ENCODE measurements around the gene TRDN. TPM values are rescaled to one million over a fixed set of nuclear protein-coding genes. Genes with fewer than 3 reads are reported as not detected.

Gene TRDN
- total and polyA plus RNA-seq, 10 donors = 0.03 to 0.20 (median 0.10) TPM; not detected in 7

DNA sequence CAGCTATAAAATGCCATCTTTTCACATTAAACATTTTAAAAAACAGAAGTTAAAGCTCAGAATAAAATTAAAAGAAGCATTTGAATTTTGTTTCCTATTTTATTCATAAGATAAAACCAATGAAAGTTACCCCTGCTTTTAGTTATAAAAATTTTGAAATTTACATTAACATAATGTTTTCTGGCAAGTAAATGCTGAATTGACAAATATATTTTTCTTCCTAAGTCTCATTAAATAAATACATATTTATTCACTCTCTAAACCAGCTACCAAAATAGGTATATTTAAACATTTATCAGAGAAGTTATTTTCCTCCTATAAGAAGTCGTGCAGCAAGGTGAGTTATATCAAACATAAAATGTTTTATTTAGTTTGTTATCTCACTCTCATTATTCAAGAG is 213.6 kb downstream of the TRDN start:
- no peak for DNase-seq
- intact Hi-C loops (cut with DNase I; ENCODE audit: low total_unique reads) = no loop called here
- H3K9me3 ChIP-seq = no peaks in the 10 kb centered on the region
- H3K4me3 ChIP-seq = no peak overlapping the region
- no peaks in the 10 kb centered on the region for H3K36me3 ChIP-seq
- H3K27me3 ChIP-seq (replicated peaks in 1 of 7) = no peaks in the 10 kb centered on the region
- TF ChIP-seq POLR2AphosphoS5 (IDR thresholded peaks at IDR 0.05) (no peak), POLR2A (IDR thresholded peaks at IDR 0.05) (no peak)
- TF ChIP-seq, protein P1, sequence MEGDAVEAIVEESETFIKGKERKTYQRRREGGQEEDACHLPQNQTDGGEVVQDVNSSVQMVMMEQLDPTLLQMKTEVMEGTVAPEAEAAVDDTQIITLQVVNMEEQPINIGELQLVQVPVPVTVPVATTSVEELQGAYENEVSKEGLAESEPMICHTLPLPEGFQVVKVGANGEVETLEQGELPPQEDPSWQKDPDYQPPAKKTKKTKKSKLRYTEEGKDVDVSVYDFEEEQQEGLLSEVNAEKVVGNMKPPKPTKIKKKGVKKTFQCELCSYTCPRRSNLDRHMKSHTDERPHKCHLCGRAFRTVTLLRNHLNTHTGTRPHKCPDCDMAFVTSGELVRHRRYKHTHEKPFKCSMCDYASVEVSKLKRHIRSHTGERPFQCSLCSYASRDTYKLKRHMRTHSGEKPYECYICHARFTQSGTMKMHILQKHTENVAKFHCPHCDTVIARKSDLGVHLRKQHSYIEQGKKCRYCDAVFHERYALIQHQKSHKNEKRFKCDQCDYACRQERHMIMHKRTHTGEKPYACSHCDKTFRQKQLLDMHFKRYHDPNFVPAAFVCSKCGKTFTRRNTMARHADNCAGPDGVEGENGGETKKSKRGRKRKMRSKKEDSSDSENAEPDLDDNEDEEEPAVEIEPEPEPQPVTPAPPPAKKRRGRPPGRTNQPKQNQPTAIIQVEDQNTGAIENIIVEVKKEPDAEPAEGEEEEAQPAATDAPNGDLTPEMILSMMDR (IDR thresholded peaks at IDR 0.05 in 8 of 11, conservative IDR thresholded peaks at IDR 0.05 in 3 of 11) = no peak
- H3K27ac ChIP-seq = no peak overlapping the region
- no peaks in the 10 kb centered on the region for H3K4me1 ChIP-seq
- 78 to 90% (median 85%) methylated on average over 1 of the region's 1 CpG for WGBS, 5 donors

DNA sequence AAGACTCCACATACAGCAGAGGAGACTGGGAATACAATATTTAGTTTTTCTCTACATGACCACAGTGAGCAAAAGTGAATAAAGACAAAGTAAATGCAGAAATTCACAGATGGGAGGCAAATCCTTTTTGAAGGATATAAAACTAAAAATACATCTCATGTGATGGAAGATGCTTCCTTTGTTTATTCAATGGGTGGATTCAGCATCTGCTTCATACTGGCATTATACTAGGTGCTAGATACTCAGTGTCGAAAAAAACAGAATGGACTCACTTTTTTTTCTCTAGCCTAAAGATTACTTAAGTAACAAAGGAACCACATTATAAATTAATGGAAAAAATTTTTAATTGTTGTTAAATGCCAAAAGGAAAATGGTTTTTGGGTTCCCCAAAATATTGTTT is 216.2 kb downstream of the TRDN start:
- Histone ChIP-seq H3K27ac (no peak overlapping the region), H3K9me3 (no peaks in the 10 kb centered on the region), H3K4me1 (no peaks in the 10 kb centered on the region), H3K36me3 (no peaks in the 10 kb centered on the region), H3K4me3 (no peak overlapping the region), H3K27me3 (replicated peaks in 1 of 7) (no peaks in the 10 kb centered on the region)
- intact Hi-C loops (cut with DNase I; ENCODE audit: low total_unique reads) = no loop called here
- TF ChIP-seq POLR2A (IDR thresholded peaks at IDR 0.05) = no peak
- TF ChIP-seq, protein P1 (IDR thresholded peaks at IDR 0.05 in 8 of 11, conservative IDR thresholded peaks at IDR 0.05 in 3 of 11) = no peak
- DNase-seq = no peak
- 75 to 94% (median 77%) methylated on average over 1 of the region's 1 CpG for WGBS, 5 donors

DNA sequence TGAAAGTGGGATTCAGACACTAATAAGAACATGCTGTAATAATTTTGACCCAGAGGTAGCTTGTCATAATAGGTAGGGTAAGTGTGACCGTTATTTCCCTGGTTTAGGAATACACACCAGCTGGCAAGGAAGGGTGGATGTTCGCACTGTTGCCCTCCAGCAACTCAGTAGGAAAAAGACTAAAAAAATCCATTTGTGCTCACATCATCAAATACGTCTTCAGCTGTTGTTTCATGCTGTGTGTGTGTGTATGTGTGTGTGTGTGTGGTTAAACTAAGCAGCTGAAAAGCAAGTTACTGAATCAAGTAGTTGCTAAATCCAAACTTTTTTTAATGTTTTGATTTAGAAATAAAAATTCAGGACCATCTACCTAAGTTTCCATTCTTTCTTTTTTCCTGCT is 218.7 kb downstream of the TRDN start:
- TF ChIP-seq, protein P1 (IDR thresholded peaks at IDR 0.05 in 8 of 11, conservative IDR thresholded peaks at IDR 0.05 in 3 of 11) = no peak
- TF ChIP-seq POLR2AphosphoS5 (IDR thresholded peaks at IDR 0.05) (no peak), POLR2A (IDR thresholded peaks at IDR 0.05) (no peak)
- Histone ChIP-seq H3K27me3 (replicated peaks in 1 of 7) (no peaks in the 10 kb centered on the region), H3K27ac (no peak overlapping the region), H3K9me3 (no peaks in the 10 kb centered on the region), H3K4me3 (no peak overlapping the region), H3K36me3 (no peaks in the 10 kb centered on the region), H3K4me1 (no peaks in the 10 kb centered on the region)
- WGBS, 5 donors = 65 to 82% (median 80%) methylated on average over 3 of the region's 3 CpGs
- intact Hi-C loops (cut with DNase I; ENCODE audit: low total_unique reads) = loop anchor here (10.0 kb wide), 1 partner anchor 297 kb away; no protein-coding TSS in a partner anchor
- no peak for DNase-seq

DNA sequence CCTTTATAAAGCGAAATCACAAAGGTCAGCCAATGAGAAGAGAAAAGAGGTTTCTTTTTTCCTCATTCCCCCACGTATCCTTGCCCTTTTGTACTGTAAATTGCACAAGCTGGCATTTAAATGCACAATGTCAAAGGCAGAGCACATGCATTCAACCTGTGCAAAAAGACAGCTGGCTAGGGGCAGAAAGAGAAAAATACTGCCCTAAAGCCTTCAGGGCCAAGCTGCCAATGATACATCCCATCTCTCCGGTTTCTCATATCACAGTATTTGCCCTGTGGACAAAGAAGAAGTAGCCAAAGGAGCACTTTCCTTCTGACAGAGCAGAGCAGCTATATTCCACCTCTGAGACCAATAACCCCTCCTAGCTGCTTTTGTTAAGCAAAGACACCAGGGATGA is 219.2 kb downstream of the TRDN start:
- H3K36me3 ChIP-seq = no peaks in the 10 kb centered on the region
- intact Hi-C loops (cut with DNase I; ENCODE audit: low total_unique reads) = loop anchor here (10.0 kb wide), 1 partner anchor 297 kb away; no protein-coding TSS in a partner anchor
- 69 to 84% (median 76%) methylated on average over 3 of the region's 3 CpGs for WGBS, 5 donors
- no peaks in the 10 kb centered on the region for H3K27me3 ChIP-seq (replicated peaks in 1 of 7)
- H3K4me1 ChIP-seq = no peaks in the 10 kb centered on the region
- H3K27ac ChIP-seq = no peak overlapping the region
- TF ChIP-seq, protein P1 (IDR thresholded peaks at IDR 0.05 in 8 of 11, conservative IDR thresholded peaks at IDR 0.05 in 3 of 11) = no peak
- TF ChIP-seq POLR2A (IDR thresholded peaks at IDR 0.05) (no peak), POLR2AphosphoS5 (IDR thresholded peaks at IDR 0.05) (no peak)
- H3K9me3 ChIP-seq = no peaks in the 10 kb centered on the region
- DNase-seq = no peak
- H3K4me3 ChIP-seq = no peak overlapping the region
